Stimulated activated CD8-positive, alpha-beta memory T cell treated with anti-CD3 and anti-CD28 coated beads, Interleukin-4, amount 100 ng/mL, for 1 hour (primary cell): ENCODE results near the gene SLC16A3.

ENCODE experiments used
- DNase-seq, 2 donors: peaks; one replicate each; pipeline ENCODE4 v3.0.0-alpha.2; 2020; ENCODE audit warnings: low read depth in 2 of 2, low spot score in 1 of 2

The SLC16A3 gene

GRCh38 chr17:82222816-82223215 lies 6.0 kb upstream of the SLC16A3 start:
- DNase-seq: no peak

GRCh38 chr17:82223517-82223916 lies 5.3 kb upstream of the SLC16A3 start:
- no peak for DNase-seq

- DNase-seq: no peak
Measured at GRCh38 chr17:82224666-82225065, 4.2 kb upstream of the SLC16A3 start.

- DNase-seq: no peak
Measured at GRCh38 chr17:82225368-82226029, 3.3 kb upstream of the SLC16A3 start.

- DNase-seq: no peak
Measured at GRCh38 chr17:82226146-82226808, 2.6 kb upstream of the SLC16A3 start.

- DNase-seq: no peak
Measured at GRCh38 chr17:82226809-82227628, 1.8 kb upstream of the SLC16A3 start.

- no peak for DNase-seq
Measured at GRCh38 chr17:82227629-82228277, 1.1 kb upstream of the SLC16A3 start.

- no peak for DNase-seq
Measured at GRCh38 chr17:82228278-82228841, 482 bp upstream of the SLC16A3 start.

GRCh38 chr17:82229698-82230608 lies 1.1 kb downstream of the SLC16A3 start:
- no peak for DNase-seq

- no peak for DNase-seq
Measured at GRCh38 chr17:82230609-82231311, 1.9 kb downstream of the SLC16A3 start.

- no peak for DNase-seq
Measured at GRCh38 chr17:82231312-82231561, 2.4 kb downstream of the SLC16A3 start.

- no peak for DNase-seq
Measured at GRCh38 chr17:82231562-82232321, 2.9 kb downstream of the SLC16A3 start.

- no peak for DNase-seq
Measured at GRCh38 chr17:82232322-82232820, 3.5 kb downstream of the SLC16A3 start.

- no peak for DNase-seq
Measured at GRCh38 chr17:82232876-82233785, 4.3 kb downstream of the SLC16A3 start.

GRCh38 chr17:82234211-82235055 lies 5.6 kb downstream of the SLC16A3 start:
- DNase-seq: no peak

- DNase-seq: no peak
Measured at GRCh38 chr17:82235056-82235774, 6.4 kb downstream of the SLC16A3 start.
